K562 (cell line): ENCODE results near the gene C22orf39. TPM values are rescaled to one million over a fixed set of nuclear protein-coding genes. Genes with fewer than 3 reads are reported as not detected.

Experiments used
- CCNT2 ChIP-seq: IDR thresholded peaks from 2 replicates; pipeline ENCODE4 v1.6.1; 2011; ENCODE audit warnings: borderline replicate concordance, low read depth, mild to moderate bottlenecking, moderate library complexity, mixed read lengths, low read length; ENCODE audit not compliant: insufficient read length; ENCODE audit errors: extremely low read depth
- DEAF1 ChIP-seq: fragments of 450-650 bp; formaldehyde crosslinking; IDR thresholded peaks from 2 replicates; pipeline ENCODE4 v1.4.0; 2020; ENCODE audit warnings: mild to moderate bottlenecking, moderate library complexity
- ELF1 ChIP-seq: fragments of 200-800 bp; sonication (Bioruptor generic); IDR thresholded peaks from 2 replicates; pipeline ENCODE4 v1.6.1; 2016; ENCODE audit warnings: missing genetic modification characterization, missing compliant biosample characterization
- GATAD2B ChIP-seq: fragments of 450-650 bp; IDR thresholded peaks from 2 replicates; pipeline ENCODE4 v1.6.1; 2017; ENCODE audit warnings: mild to moderate bottlenecking, borderline replicate concordance
- HDAC2 ChIP-seq: fragments of 450-650 bp; IDR thresholded peaks from 2 replicates; pipeline ENCODE4 v1.6.1; 2016; ENCODE audit warnings: mild to moderate bottlenecking
- MGA ChIP-seq: fragments of 450-650 bp; IDR thresholded peaks from 2 replicates; pipeline ENCODE4 v1.6.1; 2016; ENCODE audit warnings: mild to moderate bottlenecking, moderate library complexity
- NR1H2 ChIP-seq: sonication (generic); formaldehyde crosslinking; IDR thresholded peaks from 2 replicates; pipeline ENCODE4 v1.4.0; 2020; ENCODE audit warnings: mild to moderate bottlenecking, missing genetic modification reagents
- TCF3 ChIP-seq: sonication (generic); formaldehyde crosslinking; IDR thresholded peaks from 2 replicates; pipeline ENCODE4 v1.4.0; 2020; ENCODE audit warnings: mild to moderate bottlenecking, missing genetic modification reagents
- TCFL5 ChIP-seq: fragments of 250-450 bp; sonication (Bioruptor Pico); conservative IDR thresholded peaks from 2 replicates; pipeline ENCODE4 v1.6.1; 2021; ENCODE audit warnings: mild to moderate bottlenecking, moderate library complexity, matching md5 sums
- TEAD1 ChIP-seq, 2 experiments: fragments of 450-650 bp in 1 of 2; sonication (generic) in 1 of 2; formaldehyde crosslinking; IDR thresholded peaks; 2 replicates each; pipeline versions ENCODE4 v1.4.0 to v1.8.0; 2020 to 2022; ENCODE audit warnings: mild to moderate bottlenecking in 2 of 2, missing genetic modification reagents in 1 of 2
- ZNF512 ChIP-seq: IDR thresholded peaks from 2 replicates; pipeline ENCODE4 v1.6.1; 2016; ENCODE audit warnings: missing genetic modification characterization, missing compliant biosample characterization
- polyA plus RNA-seq, 8 experiments: library from polyadenylated mRNA; depleted of rRNA in 4 of 8; stranded (reverse) in 5 of 8; unstranded in 3 of 8; fragments of >200 nt; fragmentation: Nextera tagmentation in 2 of 8; fragmentation: Illumina TruSeq in 1 of 8; extraction: Ambion mirVana in 2 of 8; extraction: Trizol in 1 of 8; gene quantifications; 2 replicates each; pipeline versions ENCODE4 v1.2.1 to v1.2.3, GENCODE V29; 2011 to 2014; ENCODE audit warnings: inconsistent platforms in 1 of 8, missing spikeins in 1 of 8
- total RNA-seq, 7 experiments: library from RNA; depleted of rRNA in 6 of 7; stranded (reverse); fragments of >200 nt in 6 of 7; fragmentation: Illumina TruSeq in 2 of 7; extraction: Trizol in 2 of 7; gene quantifications; 2 replicates each; pipeline versions ENCODE4 v1.2.1 to v1.2.3, GENCODE V29; 2011 to 2021; ENCODE audit warnings: low replicate concordance in 1 of 7
- TF ChIP-seq, protein P1 (sequence below): fragments of 250-450 bp; sonication (Bioruptor Pico); IDR thresholded peaks from 2 replicates; pipeline ENCODE4 v1.8.0; 2021; ENCODE audit warnings: borderline replicate concordance, mild to moderate bottlenecking, moderate library complexity; ENCODE audit not compliant: poor library complexity, severe bottlenecking

The C22orf39 gene
- total and polyA plus RNA-seq, 9 of the 15 experiments (the other 6 are each of a cell fraction or from before 2014, with no cell fraction given), result 20.4 to 139 (median 66.8) TPM

- 0 out of 4 replicates have a peak, but pooled peaks of 1 of the 2 experiments have one; percentile 11 for TF ChIP-seq TEAD1 (CRISPR knock-in tag; IDR thresholded peaks at IDR 0.05)
- no peak; the same call in 1 of the 2 replicates for TF ChIP-seq HDAC2
- TF ChIP-seq, protein P1, sequence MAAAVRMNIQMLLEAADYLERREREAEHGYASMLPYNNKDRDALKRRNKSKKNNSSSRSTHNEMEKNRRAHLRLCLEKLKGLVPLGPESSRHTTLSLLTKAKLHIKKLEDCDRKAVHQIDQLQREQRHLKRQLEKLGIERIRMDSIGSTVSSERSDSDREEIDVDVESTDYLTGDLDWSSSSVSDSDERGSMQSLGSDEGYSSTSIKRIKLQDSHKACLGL (CRISPR knock-in tag), result no peak
- no peak for TF ChIP-seq ELF1 (tag)
- TF ChIP-seq TCFL5 (CRISPR knock-in tag), result 0 out of 2 replicates have a peak, but pooled peaks have one; percentile 7
- no peak for TF ChIP-seq NR1H2 (CRISPR knock-in tag)
- no peak for TF ChIP-seq TCF3 (CRISPR knock-in tag)
- TF ChIP-seq DEAF1 (CRISPR knock-in tag), result no peak
- TF ChIP-seq GATAD2B, result no peak
- no peak for TF ChIP-seq ZNF512
- TF ChIP-seq CCNT2, result no peak
- no peak for TF ChIP-seq MGA
Measured at GRCh38 chr22:19448076-19448607, 631 bp upstream of the C22orf39 start (continued).
